ENCODE data around the gene ZIK1. TPM values are rescaled to one million over a fixed set of nuclear protein-coding genes. Genes with fewer than 3 reads are reported as not detected.
A peak's percentile ranks its signal among the peaks of the same experiment; 100 is the strongest.

ZIK1 gene
- total RNA-seq, 1 donor from 2014 or later = 3.9 TPM

GRCh38 chr19:57606931-57607330, 23.0 kb downstream of the ZIK1 start:
- no peak for DNase-seq (ENCODE audit: low read depth in 2 of 2)

- DNase-seq (ENCODE audit: low read depth in 2 of 2) = no peak
Observed at GRCh38 chr19:57611113-57611512, 27.2 kb downstream of the ZIK1 start.

- peak; percentile 83 to 89 for DNase-seq (ENCODE audit: low read depth in 2 of 2)
Observed at GRCh38 chr19:57613941-57614743, 30.2 kb downstream of the ZIK1 start, which contains the start of gene ZNF134. ZNF134 (plus strand) TSS chr19:57614242; CDS start chr19:57619469, 5,227 bp downstream.

GRCh38 chr19:57615346-57615745, 31.4 kb downstream of the ZIK1 start:
- DNase-seq (ENCODE audit: low read depth in 2 of 2) = no peak

GRCh38 chr19:57620673-57621348, 36.9 kb downstream of the ZIK1 start:
- no peak for DNase-seq (ENCODE audit: low read depth in 2 of 2)

- DNase-seq (ENCODE audit: low read depth in 2 of 2) = no peak
Observed at GRCh38 chr19:57623091-57623490, 39.1 kb downstream of the ZIK1 start.

GRCh38 chr19:57632987-57633831, 49.3 kb downstream of the ZIK1 start, which contains the start of gene ZNF211:
ZNF211 (plus strand) TSS chr19:57633168; CDS start chr19:57633347, 179 bp downstream.
- DNase-seq (ENCODE audit: low read depth in 2 of 2) = peak; percentile 86 to 94

GRCh38 chr19:57633832-57634131, 49.8 kb downstream of the ZIK1 start:
- no peak for DNase-seq (ENCODE audit: low read depth in 2 of 2)

- DNase-seq (ENCODE audit: low read depth in 2 of 2) = no peak
Observed at GRCh38 chr19:57637379-57637778, 53.4 kb downstream of the ZIK1 start.

GRCh38 chr19:57641715-57642234, 57.8 kb downstream of the ZIK1 start:
- DNase-seq (ENCODE audit: low read depth in 2 of 2) = no peak

GRCh38 chr19:57642396-57643046, 58.6 kb downstream of the ZIK1 start:
- DNase-seq (ENCODE audit: low read depth in 2 of 2) = no peak

Other genes starting within 250 kb of the ZIK1 start
- gene ZNF304, start 232.9 kb upstream of the ZIK1 start, total RNA-seq = 8.1 and 10.7 TPM in 2 replicates
- 8.0 and 11.1 TPM in 2 replicates for gene TRAPPC2B, start 220.6 kb upstream of the ZIK1 start, total RNA-seq
- gene ZNF547, start 220.6 kb upstream of the ZIK1 start, total RNA-seq = 2.3 and 3.0 TPM in 2 replicates
- 8.0 and 13.5 TPM in 2 replicates for gene ZNF548, start 194.3 kb upstream of the ZIK1 start, total RNA-seq
- gene ZNF17, start 173.0 kb upstream of the ZIK1 start, total RNA-seq = 9.8 and 10.9 TPM in 2 replicates
- gene ZNF749, start 148.8 kb upstream of the ZIK1 start, total RNA-seq = 8.5 and 11.5 TPM in 2 replicates
- gene VN1R1, start 127.0 kb upstream of the ZIK1 start, total RNA-seq = 0.13 and 0.51 TPM in 2 replicates
- 13.1 and 14.7 TPM in 2 replicates for gene ZNF772, start 106.6 kb upstream of the ZIK1 start, total RNA-seq
- 7.7 and 14.9 TPM in 2 replicates for gene ZNF419, start 96.4 kb upstream of the ZIK1 start, total RNA-seq
- gene ZNF773, start 84.2 kb upstream of the ZIK1 start, total RNA-seq = 5.8 and 12.1 TPM in 2 replicates
- 2.8 and 4.9 TPM in 2 replicates for gene ZNF549, start 56.8 kb upstream of the ZIK1 start, total RNA-seq
- gene ZNF550, start 24.3 kb upstream of the ZIK1 start, total RNA-seq = 4.2 and 7.3 TPM in 2 replicates
- gene ZNF416, start 5.2 kb upstream of the ZIK1 start, total RNA-seq = 2.7 and 4.6 TPM in 2 replicates
- gene ZNF530, start 15.7 kb downstream of the ZIK1 start, total RNA-seq = 3.9 and 4.7 TPM in 2 replicates
- gene ZNF134, start 30.1 kb downstream of the ZIK1 start, total RNA-seq = 13.2 and 16.4 TPM in 2 replicates
- gene ZNF211, start 49.0 kb downstream of the ZIK1 start, total RNA-seq = 6.7 and 9.0 TPM in 2 replicates
- not detected in 2 replicates for gene ZSCAN4, start 84.8 kb downstream of the ZIK1 start, total RNA-seq
- gene ZNF551, start 97.8 kb downstream of the ZIK1 start, total RNA-seq = 5.4 and 8.5 TPM in 2 replicates
- gene ZNF154, start 125.1 kb downstream of the ZIK1 start, total RNA-seq = 0.13 and 0.63 TPM in 2 replicates
- 5.0 and 5.7 TPM in 2 replicates for gene ZNF671, start 143.5 kb downstream of the ZIK1 start, total RNA-seq
- 12.5 and 17.6 TPM in 2 replicates for gene ZNF776, start 162.7 kb downstream of the ZIK1 start, total RNA-seq
- gene ZNF586, start 185.5 kb downstream of the ZIK1 start, total RNA-seq = 10.1 and 12.9 TPM in 2 replicates
- gene ZNF552, start 230.8 kb downstream of the ZIK1 start, total RNA-seq = 7.2 and 7.5 TPM in 2 replicates
- 13.5 and 14.5 TPM in 2 replicates for gene ZNF587B, start 246.2 kb downstream of the ZIK1 start, total RNA-seq

Measured in dermis microvascular lymphatic vessel endothelial cell (primary cell).